ENCODE measurements around the gene C9orf153. TPM values are rescaled to one million over a fixed set of nuclear protein-coding genes. Genes with fewer than 3 reads are reported as not detected.

The C9orf153 gene
- total RNA-seq, 1 experiment from 2014 or later: not detected

- intact Hi-C loops (cut with micrococcal nuclease; ENCODE audit: unreplicated experiment): no loop called here
- Mint-ChIP-seq H3K4me3 (ENCODE audit: unreplicated experiment) (no peak overlapping the region), H3K36me3 (ENCODE audit: insufficient read depth, unreplicated experiment) (peaks cover 5% of the 10 kb centered on the region), H3K27me3 (ENCODE audit: insufficient read depth, unreplicated experiment) (no peaks in the 10 kb centered on the region), H3K9me3 (ENCODE audit: unreplicated experiment) (no peaks in the 10 kb centered on the region), H3K27ac (ENCODE audit: unreplicated experiment) (no peak overlapping the region), H3K4me1 (ENCODE audit: low read depth, unreplicated experiment) (no peaks in the 10 kb centered on the region)
- POLR2A ChIA-PET: no interaction called here
- CTCF ChIA-PET: no interaction called here
- TF ChIP-seq CTCF (IDR thresholded peaks at IDR 0.05; ENCODE audit: insufficient read depth in 1 of 2, low read depth in 1 of 2, low read length in 1 of 2, severe bottlenecking in 1 of 2, unreplicated experiment in 1 of 2): no peak
- no peaks in the 10 kb centered on the region; the same call in 1 of the 2 replicates for H3K36me3 ChIP-seq (ENCODE audit: control insufficient read depth, insufficient read depth, low read length)
- H3K9me3 ChIP-seq: no peaks in the 10 kb centered on the region
- no peaks in the 10 kb centered on the region for H3K27me3 ChIP-seq (replicated peaks; ENCODE audit: control insufficient read depth, insufficient read depth, low read length)
- no peak for DNase-seq
- H3K4me3 ChIP-seq (ENCODE audit: low read depth, low read length): no peak overlapping the region
- no peaks in the 10 kb centered on the region for H3K4me1 ChIP-seq
- BruUV-seq (replicated peaks): no TSS peak
Measured at GRCh38 chr9:86275962-86276361, 16.5 kb upstream of the C9orf153 start.

DNA sequence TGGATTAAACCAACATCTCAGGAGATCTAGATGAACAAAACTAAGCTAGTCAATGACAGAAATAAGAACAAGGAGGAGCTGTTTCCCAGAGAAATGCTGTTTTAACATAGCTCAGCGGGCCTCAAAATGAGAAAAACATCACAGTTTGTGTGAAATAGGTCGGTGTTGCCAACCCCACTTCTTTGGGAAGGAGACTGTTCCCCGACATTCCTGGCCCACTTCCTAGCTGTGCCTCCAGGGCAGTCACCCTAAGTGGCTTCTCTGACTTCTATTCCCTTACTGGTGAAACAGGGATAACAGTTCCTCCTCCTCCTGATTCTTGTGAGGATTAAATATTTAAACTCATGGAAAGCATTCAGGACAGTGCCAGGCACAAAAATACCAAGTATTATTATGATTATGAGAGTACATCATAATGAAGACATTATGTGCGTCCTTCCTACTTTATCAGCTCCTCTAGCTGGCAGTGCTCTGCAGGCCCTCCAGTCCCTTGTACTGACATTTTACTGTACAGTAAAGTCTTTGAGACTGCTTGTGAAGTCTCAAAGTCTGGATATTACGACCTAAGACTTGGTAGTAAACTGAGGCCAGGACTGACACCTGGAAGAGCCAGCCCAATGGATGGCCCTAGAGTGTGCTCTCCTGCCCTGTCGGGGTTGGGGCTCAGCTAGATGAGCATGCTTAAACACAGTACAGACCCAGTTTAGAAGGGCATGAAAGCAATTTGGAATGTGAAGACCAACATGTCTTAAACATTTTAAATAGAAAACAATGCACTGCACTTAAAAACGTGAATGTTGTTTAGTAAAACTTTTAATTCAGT, 15.6 kb upstream of the C9orf153 start:
- H3K36me3 ChIP-seq (ENCODE audit: control insufficient read depth, insufficient read depth, low read length): no peaks in the 10 kb centered on the region; the same call in 1 of the 2 replicates
- H3K9me3 ChIP-seq: no peaks in the 10 kb centered on the region
- H3K4me3 ChIP-seq (ENCODE audit: low read depth, low read length): no peak overlapping the region
- peaks cover 5% of the 10 kb centered on the region for H3K36me3 Mint-ChIP-seq (ENCODE audit: insufficient read depth, unreplicated experiment)
- BruUV-seq (replicated peaks): no TSS peak
- no peaks in the 10 kb centered on the region for H3K27me3 Mint-ChIP-seq (ENCODE audit: insufficient read depth, unreplicated experiment)
- no peaks in the 10 kb centered on the region for H3K4me1 ChIP-seq
- TF ChIP-seq CTCF (IDR thresholded peaks at IDR 0.05; ENCODE audit: insufficient read depth in 1 of 2, low read depth in 1 of 2, low read length in 1 of 2, severe bottlenecking in 1 of 2, unreplicated experiment in 1 of 2): no peak
- intact Hi-C loops (cut with micrococcal nuclease; ENCODE audit: unreplicated experiment): no loop called here
- ChIA-PET POLR2A (no interaction called here), CTCF (no interaction called here)
- H3K27ac Mint-ChIP-seq (ENCODE audit: unreplicated experiment): no peak overlapping the region
- no peak overlapping the region for H3K4me3 Mint-ChIP-seq (ENCODE audit: unreplicated experiment)
- no peaks in the 10 kb centered on the region for H3K4me1 Mint-ChIP-seq (ENCODE audit: low read depth, unreplicated experiment)
- DNase-seq: no peak
- H3K27me3 ChIP-seq (replicated peaks; ENCODE audit: control insufficient read depth, insufficient read depth, low read length): no peaks in the 10 kb centered on the region
- no peaks in the 10 kb centered on the region for H3K9me3 Mint-ChIP-seq (ENCODE audit: unreplicated experiment)

DNA sequence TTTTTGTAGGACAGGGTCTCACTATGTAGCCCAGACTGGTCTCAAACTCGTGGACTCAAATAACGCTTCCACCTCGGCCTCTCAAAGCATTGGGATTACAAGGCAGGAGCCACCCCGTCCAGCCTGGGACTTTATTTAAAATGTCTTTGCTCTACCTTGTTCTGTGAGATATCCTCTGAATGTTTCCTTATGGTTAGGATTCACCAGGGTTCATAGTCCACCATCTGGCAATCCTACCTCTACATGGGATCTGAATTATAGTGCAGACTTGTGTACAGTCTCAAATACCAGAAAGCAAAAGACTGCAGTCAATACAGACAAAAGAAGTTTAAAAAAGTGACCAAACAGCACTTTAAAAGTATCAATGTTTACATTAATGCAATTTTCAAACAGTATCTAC, 12.8 kb upstream of the C9orf153 start:
- POLR2A ChIA-PET: no interaction called here
- H3K9me3 ChIP-seq: no peaks in the 10 kb centered on the region
- Mint-ChIP-seq H3K36me3 (ENCODE audit: insufficient read depth, unreplicated experiment) (peaks cover 5% of the 10 kb centered on the region), H3K27me3 (ENCODE audit: insufficient read depth, unreplicated experiment) (no peaks in the 10 kb centered on the region), H3K27ac (ENCODE audit: unreplicated experiment) (no peak overlapping the region), H3K4me3 (ENCODE audit: unreplicated experiment) (no peak overlapping the region), H3K4me1 (ENCODE audit: low read depth, unreplicated experiment) (no peaks in the 10 kb centered on the region), H3K9me3 (ENCODE audit: unreplicated experiment) (no peaks in the 10 kb centered on the region)
- no peak for DNase-seq
- intact Hi-C loops (cut with micrococcal nuclease; ENCODE audit: unreplicated experiment): no loop called here
- H3K4me1 ChIP-seq: no peaks in the 10 kb centered on the region
- no peak for TF ChIP-seq CTCF (IDR thresholded peaks at IDR 0.05; ENCODE audit: insufficient read depth in 1 of 2, low read depth in 1 of 2, low read length in 1 of 2, severe bottlenecking in 1 of 2, unreplicated experiment in 1 of 2)
- no TSS peak for BruUV-seq (replicated peaks)
- H3K27me3 ChIP-seq (replicated peaks; ENCODE audit: control insufficient read depth, insufficient read depth, low read length): no peaks in the 10 kb centered on the region
- no peaks in the 10 kb centered on the region for H3K36me3 ChIP-seq (ENCODE audit: control insufficient read depth, insufficient read depth, low read length)
- no peak overlapping the region for H3K4me3 ChIP-seq (ENCODE audit: low read depth, low read length)
- CTCF ChIA-PET: no interaction called here

All from Caco-2 (cell line).